CD4-positive, CD25-positive, alpha-beta regulatory T cell (primary cell): ENCODE results near the gene GPR179. TPM values are rescaled to one million over a fixed set of nuclear protein-coding genes. Genes with fewer than 3 reads are reported as not detected.

ENCODE experiments used
- polyA plus RNA-seq, 4 donors: library from polyadenylated mRNA; unstranded; fragments of 300-500 nt; fragmentation: Illumina TruSeq; gene quantifications; one replicate each; pipeline ENCODE4 v1.2.3, GENCODE V29; 2021
- total RNA-seq: library from RNA; stranded (reverse); gene quantifications from one replicate; pipeline ENCODE4 v1.2.3, GENCODE V29; 2022

Gene GPR179
- total and polyA plus RNA-seq, 5 donors from 2014 or later: 0.07 TPM; not detected in 4

Other genes starting within 250 kb of the GPR179 start
- not detected for gene TBC1D3E, start 216.0 kb downstream of the GPR179 start, total RNA-seq
- gene TBC1D3E, start 216.0 kb downstream of the GPR179 start, polyA plus RNA-seq: not detected
- not detected for gene TBC1D3, start 151.4 kb downstream of the GPR179 start, total RNA-seq
- not detected for gene TBC1D3, start 151.4 kb downstream of the GPR179 start, polyA plus RNA-seq
- gene MRPL45, start 46.8 kb downstream of the GPR179 start, total RNA-seq: 12.8 TPM
- 10 to 100 TPM; 27.1 to 35.0 (median 30.5) TPM for gene MRPL45, start 46.8 kb downstream of the GPR179 start, polyA plus RNA-seq
- gene SOCS7, start 7.9 kb upstream of the GPR179 start, total RNA-seq: 14.4 TPM
- gene SOCS7, start 7.9 kb upstream of the GPR179 start, polyA plus RNA-seq: under 1 TPM; 0.32 to 0.47 (median 0.38) TPM
- 2.3 TPM for gene ARHGAP23, start 84.5 kb upstream of the GPR179 start, total RNA-seq
- gene ARHGAP23, start 84.5 kb upstream of the GPR179 start, polyA plus RNA-seq: under 1 TPM in 2 of 4 donors, not detected in 2; 0.22 to 0.30 TPM